HG02938 (cell line): Measurements from ENCODE around the gene DMPK.
A peak's percentile ranks its signal among the peaks of the same experiment; 100 is the strongest.

ENCODE experiments used
- ATAC-seq: cut with Tn5 transposase; IDR thresholded peaks from one replicate; pipeline ENCODE4 v1.9.1; 2021; ENCODE audit warnings: mild to moderate bottlenecking, moderate library complexity; ENCODE audit not compliant: unreplicated experiment

The DMPK gene

DNA sequence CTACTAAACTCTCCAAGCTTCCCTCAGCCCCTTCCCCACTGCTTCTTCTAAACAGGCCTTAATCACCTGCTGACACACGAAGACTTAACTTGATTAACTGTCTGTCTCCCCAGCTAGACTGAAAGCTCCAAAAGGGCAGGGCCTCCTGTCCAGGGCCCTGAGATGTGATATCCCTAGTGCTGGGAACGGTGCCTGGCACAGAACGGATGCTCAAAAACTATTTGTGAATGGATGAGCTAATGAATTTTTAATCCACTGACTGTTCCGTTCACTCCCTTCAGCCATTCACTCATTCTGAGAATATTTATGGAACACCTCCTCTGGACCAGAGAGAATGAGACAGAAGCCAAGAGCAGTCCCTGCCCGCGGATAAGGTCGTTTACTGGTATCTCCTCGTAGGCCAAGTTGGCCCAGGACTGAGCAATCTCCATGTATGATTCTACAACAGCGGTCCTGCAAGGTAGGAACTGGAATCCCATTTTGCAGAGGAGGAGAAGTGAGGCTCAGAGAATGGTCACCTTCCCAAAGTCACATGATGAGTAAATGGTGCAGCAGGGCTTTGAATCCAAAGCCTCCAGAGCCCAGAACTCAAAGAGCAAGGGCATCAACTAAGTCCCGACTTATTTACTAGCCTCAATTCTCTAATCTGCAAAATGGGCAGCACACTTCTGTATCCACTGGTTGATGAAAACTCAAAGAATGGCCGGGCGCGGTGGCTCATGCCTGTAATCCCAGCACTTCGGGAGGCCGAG lies 6.9 kb upstream of the DMPK start:
- ATAC-seq = no peak

DNA sequence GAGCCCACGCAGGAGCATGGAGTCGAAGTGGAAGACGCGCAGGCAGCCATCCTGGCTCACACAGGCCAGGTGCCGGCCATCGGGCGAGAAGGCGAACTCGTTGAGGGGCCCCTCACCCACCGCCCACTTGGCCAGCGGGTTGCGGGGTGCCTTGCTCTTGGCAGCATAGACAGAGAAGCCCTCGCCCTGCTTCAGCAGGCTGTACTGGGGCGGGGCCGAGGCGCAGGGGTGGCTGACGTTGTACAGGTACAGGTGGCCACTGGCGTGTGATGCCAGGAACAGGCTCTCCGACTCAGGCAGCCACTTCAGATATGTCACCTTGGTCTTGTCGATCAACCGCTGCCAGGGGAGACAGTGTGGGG lies 4.2 kb upstream of the DMPK start:
- ATAC-seq = no peak

- ATAC-seq = no peak
Observed at GRCh38 chr19:45785781-45786532, 3.7 kb upstream of the DMPK start.

- ATAC-seq = no peak
Observed at GRCh38 chr19:45785097-45785496, 2.8 kb upstream of the DMPK start.

- ATAC-seq = no peak
Observed at GRCh38 chr19:45784096-45784495, 1.8 kb upstream of the DMPK start.

DNA sequence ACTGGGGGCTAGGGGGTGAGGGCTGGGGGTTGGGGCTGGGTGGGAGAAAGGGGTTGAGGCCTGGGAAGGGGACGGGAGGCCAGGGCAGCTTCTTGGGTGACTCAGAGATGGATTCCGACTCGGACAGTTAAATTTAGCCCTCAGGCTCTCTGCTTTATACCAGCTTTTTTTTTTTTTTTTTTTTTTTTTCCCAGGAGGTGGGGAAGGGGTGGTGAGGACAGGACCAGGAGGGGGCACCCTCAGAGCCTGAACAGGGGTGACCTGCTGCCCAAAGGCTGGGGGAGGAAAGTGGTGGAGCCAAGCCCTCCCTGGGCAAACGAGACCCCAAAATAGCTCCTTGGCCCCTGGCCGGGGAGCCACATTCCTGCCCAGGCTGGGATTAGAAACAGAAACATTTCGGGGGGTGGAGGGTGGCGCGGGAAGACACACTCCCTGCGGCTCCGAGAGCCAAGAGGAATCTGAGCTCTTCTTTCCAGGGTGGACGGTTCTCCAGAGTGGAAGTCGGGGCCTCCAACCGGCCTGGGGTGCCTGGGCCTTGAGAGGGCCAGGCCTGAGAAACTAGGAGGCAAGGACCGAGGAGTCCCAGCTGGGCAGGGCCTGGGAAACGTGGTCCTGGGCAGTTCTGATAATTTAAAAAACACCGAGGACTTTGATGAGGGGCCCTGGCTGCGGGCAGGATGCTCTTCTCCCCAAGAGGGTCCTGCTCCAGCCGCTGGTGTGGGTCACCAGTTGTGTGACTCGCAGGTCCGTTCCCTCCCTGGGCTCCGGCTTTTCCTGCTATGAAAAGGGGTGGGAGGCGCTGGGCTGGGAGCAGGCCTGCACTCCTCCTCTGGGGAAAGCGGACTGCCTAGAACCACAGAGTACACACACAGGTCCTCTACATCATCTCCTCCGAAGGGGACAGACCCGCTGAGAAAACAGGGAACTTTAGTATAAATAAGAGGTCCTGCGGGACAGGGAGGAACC lies 813 bp upstream of the DMPK start:
- ATAC-seq = no peak

GRCh38 chr19:45781214-45782161 lies 802 bp downstream of the DMPK start:
- no peak for ATAC-seq

DNA sequence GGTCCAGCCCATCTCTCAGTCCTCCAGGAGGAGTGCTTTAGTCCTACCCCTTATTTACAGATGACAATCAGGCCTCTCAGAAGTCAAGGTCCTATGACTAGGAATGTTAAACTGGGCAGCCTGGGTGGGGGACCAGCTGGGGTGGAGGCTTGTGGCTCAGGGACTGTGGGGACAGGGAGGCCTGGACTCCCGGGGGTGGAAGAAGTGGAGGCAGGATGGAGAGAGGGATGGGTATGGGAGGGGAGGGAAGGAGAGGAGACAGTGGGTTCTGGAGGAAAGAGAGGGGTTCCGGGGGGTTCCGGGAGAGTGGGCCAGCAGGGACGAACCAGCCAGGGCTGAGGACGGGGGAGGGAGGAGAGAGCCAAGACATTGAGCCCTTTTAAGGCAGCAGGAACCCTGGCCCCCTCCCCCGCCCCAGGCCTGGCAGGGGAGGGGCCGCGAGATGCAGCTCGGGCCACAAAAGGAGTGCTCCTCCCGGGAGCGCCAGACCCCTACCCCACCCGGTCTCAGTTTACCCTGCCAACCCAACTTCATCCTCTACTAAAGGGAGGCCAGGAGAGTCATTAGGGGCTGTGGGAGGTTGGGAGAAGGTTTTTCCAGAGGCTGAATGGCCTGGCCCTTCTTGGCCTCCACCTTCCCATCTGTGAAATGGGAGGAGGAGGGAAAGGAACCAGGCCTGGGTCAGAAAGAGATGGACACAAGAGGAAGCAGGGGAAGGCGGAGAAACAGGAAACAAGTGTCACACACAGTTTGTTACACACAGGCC lies 1.7 kb downstream of the DMPK start:
- no peak for ATAC-seq

GRCh38 chr19:45780146-45780447 lies 2.2 kb downstream of the DMPK start:
- ATAC-seq = no peak

DNA sequence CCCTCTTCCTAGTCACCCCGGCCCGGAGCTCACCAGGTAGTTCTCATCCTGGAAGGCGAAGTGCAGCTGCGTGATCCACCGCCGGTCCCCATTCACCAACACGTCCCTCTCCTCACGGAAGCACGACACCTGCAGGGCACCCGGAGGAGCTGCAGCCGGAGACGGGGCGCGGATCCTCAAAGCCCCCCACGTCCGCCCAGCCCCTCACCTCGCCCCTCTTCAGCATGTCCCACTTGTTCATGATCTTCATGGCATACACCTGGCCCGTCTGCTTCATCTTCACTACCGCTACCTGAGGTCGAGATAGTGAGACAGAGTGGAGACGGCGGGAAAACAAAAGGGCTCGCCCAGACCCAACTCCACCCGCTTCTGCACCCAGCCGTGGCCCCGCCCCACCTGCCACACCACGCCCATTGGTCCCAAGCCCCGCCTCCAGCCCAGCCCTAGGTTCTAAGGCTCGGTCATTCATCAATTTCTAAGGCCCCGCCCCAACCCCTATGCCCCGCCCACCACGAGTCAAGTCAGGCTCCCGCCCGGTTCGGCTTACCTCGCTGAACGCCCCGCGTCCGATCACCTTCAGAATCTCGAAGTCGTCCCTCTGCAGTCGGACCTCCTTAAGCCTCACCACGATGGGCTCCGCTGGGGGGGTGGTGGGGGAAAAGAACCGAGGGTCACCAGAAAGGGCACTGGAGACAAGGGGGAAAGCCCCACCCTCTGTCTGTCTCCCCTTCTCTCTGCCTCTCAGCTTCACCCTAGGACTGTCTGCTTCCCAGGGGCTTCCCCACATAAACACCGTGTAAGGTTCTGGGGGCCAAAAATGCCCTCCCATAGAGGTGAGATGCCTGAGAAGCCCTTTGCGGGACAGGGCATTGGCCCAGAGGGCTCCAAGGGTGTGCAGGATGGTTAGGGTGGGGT lies 2.8 kb downstream of the DMPK start:
- ATAC-seq = peak; percentile 81

DNA sequence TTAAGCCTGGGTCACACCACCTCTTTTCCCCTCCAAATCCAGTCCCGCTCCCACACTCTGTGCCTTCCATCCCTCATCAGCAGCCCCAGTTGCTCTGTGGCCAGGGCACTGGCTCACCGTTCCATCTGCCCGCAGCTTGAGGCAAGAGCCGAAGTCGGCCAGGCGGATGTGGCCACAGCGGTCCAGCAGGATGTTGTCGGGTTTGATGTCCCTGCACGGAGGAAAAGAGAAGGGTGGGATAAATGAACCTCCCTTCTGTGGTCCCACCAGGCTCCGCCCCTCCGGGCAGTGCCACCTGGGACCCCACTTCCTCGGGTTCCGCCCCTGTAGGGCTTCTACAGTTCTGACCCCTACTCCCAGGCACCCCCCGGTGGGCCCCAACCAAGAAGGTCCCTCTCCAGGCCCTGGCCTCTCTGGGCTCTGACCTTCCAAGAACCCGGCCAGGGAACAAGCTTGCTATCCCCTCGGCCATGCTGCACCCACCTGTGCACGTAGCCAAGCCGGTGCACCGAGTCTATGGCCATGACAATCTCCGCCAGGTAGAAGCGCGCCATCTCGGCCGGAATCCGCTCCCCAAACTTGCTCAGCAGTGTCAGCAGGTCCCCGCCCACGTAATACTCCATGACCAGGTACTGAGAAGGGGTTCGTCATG lies 4.2 kb downstream of the DMPK start:
- no peak for ATAC-seq

DNA sequence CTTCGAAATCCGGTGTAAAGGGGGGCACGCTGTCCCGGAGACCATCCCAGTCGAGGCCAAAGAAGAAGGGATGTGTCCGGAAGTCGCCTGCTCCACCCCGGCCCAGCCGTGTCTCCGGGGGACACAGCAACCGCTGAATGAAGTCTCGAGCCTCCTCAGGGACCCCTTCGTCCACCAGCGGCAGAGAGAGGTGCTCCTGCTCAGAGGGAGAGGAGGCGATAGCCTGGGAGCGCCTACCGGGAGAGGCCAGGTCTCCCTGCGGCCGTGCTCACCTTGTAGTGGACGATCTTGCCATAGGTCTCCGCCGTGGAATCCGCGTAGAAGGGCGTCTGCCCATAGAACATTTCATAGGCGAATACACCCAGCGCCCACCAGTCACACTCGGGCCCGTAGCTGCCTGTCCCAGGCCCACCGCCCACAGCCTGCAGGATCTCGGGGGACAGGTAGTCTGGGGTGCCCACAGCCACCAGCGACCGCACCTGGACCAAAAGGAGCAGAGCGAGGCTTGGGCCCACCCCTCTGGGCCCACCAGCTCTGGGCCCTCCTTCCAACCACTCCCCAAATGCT lies 4.8 kb downstream of the DMPK start:
- no peak for ATAC-seq

DNA sequence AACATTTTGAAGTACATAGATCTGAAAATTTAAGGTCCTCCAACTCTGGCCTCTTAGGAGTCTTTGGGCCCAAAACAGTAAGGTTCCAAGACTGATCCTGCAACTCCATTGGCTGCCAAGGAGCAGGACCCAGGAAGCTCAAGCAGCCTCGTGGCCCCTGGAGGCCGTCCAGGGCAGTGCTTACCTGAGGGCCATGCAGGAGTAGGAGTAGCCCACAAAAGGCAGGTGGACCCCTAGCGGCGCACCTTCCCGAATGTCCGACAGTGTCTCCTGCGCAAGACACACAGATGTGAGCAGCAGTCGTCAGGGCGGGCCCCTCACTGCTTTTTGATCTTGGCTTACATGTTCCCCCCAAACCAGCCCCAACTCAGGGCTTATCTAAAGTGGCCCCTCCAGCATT lies 7.5 kb downstream of the DMPK start:
- no peak for ATAC-seq

DNA sequence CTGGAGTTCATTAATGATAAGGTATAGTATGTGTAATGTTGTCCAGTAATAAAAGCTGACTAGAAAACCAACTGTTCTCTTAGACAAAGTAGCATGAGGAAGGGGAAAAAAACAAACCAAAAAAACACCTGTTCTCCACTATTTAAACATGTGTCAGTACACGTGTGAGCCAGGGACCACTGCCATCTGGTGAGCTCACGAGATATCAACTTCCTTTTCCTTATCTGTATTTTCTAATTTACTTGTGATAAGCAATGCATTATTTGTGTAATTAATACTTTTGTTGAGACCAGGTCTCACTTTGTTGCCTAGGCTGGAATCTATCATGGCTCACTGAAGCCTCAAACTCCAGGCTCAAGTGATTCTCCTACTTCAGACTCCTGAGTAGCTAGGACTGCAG lies 8.9 kb downstream of the DMPK start:
- no peak for ATAC-seq

GRCh38 chr19:45772912-45773311 lies 9.4 kb downstream of the DMPK start:
- no peak for ATAC-seq

GRCh38 chr19:45772130-45772840 lies 10.0 kb downstream of the DMPK start:
- no peak for ATAC-seq

GRCh38 chr19:45771311-45771933 lies 10.9 kb downstream of the DMPK start:
- ATAC-seq = no peak
